ENCODE results near the gene PCDHA10.
"Not testable (repeated sequence)": the region's sequence is repeated elsewhere in the genome, so short reads cannot be mapped to it uniquely, and the experiment has no call there.

The PCDHA10 gene

GRCh38 chr5:140875085-140876065, 19.7 kb downstream of the PCDHA10 start, which contains the start of gene PCDHA12:
Gene PCDHA12, plus strand, starts transcription at chr5:140875308. Its CDS starts 165 bp downstream, at chr5:140875473.
- no peak within 1 kb of the TSS for H3K4me3 ChIP-seq (replicated peaks; ENCODE audit: insufficient read depth, low read length)
- TF ChIP-seq SPI1 (IDR thresholded peaks at IDR 0.05; ENCODE audit: borderline replicate concordance, low read depth), result no peak
- TF ChIP-seq GABPA (IDR thresholded peaks at IDR 0.05; ENCODE audit: low read depth), result no peak
- no peak for TF ChIP-seq POLR2AphosphoS5 (IDR thresholded peaks at IDR 0.05; ENCODE audit: low read depth)
- TF ChIP-seq, protein P1, sequence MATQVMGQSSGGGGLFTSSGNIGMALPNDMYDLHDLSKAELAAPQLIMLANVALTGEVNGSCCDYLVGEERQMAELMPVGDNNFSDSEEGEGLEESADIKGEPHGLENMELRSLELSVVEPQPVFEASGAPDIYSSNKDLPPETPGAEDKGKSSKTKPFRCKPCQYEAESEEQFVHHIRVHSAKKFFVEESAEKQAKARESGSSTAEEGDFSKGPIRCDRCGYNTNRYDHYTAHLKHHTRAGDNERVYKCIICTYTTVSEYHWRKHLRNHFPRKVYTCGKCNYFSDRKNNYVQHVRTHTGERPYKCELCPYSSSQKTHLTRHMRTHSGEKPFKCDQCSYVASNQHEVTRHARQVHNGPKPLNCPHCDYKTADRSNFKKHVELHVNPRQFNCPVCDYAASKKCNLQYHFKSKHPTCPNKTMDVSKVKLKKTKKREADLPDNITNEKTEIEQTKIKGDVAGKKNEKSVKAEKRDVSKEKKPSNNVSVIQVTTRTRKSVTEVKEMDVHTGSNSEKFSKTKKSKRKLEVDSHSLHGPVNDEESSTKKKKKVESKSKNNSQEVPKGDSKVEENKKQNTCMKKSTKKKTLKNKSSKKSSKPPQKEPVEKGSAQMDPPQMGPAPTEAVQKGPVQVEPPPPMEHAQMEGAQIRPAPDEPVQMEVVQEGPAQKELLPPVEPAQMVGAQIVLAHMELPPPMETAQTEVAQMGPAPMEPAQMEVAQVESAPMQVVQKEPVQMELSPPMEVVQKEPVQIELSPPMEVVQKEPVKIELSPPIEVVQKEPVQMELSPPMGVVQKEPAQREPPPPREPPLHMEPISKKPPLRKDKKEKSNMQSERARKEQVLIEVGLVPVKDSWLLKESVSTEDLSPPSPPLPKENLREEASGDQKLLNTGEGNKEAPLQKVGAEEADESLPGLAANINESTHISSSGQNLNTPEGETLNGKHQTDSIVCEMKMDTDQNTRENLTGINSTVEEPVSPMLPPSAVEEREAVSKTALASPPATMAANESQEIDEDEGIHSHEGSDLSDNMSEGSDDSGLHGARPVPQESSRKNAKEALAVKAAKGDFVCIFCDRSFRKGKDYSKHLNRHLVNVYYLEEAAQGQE (IDR thresholded peaks at IDR 0.05; ENCODE audit: insufficient replicate concordance, low read depth), result no peak
- no peaks in the 10 kb centered on the region for H3K27me3 ChIP-seq (ENCODE audit: insufficient read depth, poor library complexity, severe bottlenecking)
- no peak within 1 kb of the TSS for H3K27ac ChIP-seq (replicated peaks)
- no peak for DNase-seq (ENCODE audit: low read depth in 1 of 2, low spot score in 1 of 2)

DNA sequence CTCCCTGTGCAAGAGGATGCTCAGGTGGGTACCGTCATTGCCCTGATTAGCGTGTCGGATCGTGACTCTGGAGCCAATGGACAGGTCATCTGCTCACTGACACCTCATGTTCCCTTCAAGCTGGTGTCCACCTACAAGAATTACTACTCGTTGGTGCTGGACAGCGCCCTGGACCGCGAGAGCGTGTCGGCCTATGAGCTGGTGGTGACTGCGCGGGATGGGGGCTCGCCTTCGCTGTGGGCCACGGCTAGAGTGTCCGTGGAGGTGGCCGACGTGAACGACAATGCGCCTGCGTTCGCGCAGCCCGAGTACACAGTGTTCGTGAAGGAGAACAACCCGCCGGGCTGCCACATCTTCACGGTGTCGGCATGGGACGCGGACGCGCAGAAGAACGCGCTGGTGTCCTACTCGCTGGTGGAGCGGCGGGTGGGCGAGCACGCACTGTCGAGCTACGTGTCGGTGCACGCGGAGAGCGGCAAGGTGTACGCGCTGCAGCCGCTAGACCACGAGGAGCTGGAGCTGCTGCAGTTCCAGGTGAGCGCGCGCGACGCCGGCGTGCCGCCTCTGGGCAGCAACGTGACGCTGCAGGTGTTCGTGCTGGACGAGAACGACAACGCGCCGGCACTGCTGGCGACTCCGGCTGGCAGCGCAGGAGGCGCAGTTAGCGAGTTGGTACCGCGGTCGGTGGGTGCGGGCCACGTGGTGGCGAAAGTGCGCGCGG, 21.0 kb downstream of the PCDHA10 start:
- not testable (repeated sequence) for DNase-seq (ENCODE audit: low read depth in 1 of 2, low spot score in 1 of 2); H3K4me3 ChIP-seq (replicated peaks; ENCODE audit: insufficient read depth, low read length); H3K27me3 ChIP-seq (ENCODE audit: insufficient read depth, poor library complexity, severe bottlenecking); H3K27ac ChIP-seq (replicated peaks)
- TF ChIP-seq, protein P1 (IDR thresholded peaks at IDR 0.05; ENCODE audit: insufficient replicate concordance, low read depth), result peak; percentile 45

GRCh38 chr5:140877262-140877581, 21.5 kb downstream of the PCDHA10 start:
- H3K27me3 ChIP-seq (ENCODE audit: insufficient read depth, poor library complexity, severe bottlenecking), result no peaks in the 10 kb centered on the region
- H3K4me3 ChIP-seq (replicated peaks; ENCODE audit: insufficient read depth, low read length), result no peak overlapping the region
- H3K27ac ChIP-seq (replicated peaks), result no peak overlapping the region
- TF ChIP-seq, protein P1 (IDR thresholded peaks at IDR 0.05; ENCODE audit: insufficient replicate concordance, low read depth), result no peak
- no peak for TF ChIP-seq SPI1 (IDR thresholded peaks at IDR 0.05; ENCODE audit: borderline replicate concordance, low read depth)
- TF ChIP-seq, protein P2, sequence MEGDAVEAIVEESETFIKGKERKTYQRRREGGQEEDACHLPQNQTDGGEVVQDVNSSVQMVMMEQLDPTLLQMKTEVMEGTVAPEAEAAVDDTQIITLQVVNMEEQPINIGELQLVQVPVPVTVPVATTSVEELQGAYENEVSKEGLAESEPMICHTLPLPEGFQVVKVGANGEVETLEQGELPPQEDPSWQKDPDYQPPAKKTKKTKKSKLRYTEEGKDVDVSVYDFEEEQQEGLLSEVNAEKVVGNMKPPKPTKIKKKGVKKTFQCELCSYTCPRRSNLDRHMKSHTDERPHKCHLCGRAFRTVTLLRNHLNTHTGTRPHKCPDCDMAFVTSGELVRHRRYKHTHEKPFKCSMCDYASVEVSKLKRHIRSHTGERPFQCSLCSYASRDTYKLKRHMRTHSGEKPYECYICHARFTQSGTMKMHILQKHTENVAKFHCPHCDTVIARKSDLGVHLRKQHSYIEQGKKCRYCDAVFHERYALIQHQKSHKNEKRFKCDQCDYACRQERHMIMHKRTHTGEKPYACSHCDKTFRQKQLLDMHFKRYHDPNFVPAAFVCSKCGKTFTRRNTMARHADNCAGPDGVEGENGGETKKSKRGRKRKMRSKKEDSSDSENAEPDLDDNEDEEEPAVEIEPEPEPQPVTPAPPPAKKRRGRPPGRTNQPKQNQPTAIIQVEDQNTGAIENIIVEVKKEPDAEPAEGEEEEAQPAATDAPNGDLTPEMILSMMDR (IDR thresholded peaks at IDR 0.05; ENCODE audit: insufficient read depth, low read length), result no peak
- no peak for DNase-seq (ENCODE audit: low read depth in 1 of 2, low spot score in 1 of 2)

Measured in HL-60 (cell line).